Sciatic nerve (tissue), 2 donors: ENCODE results near the gene MYPOP. TPM values are rescaled to one million over a fixed set of nuclear protein-coding genes. Genes with fewer than 3 reads are reported as not detected.

Experiments used
- ATAC-seq: fragments of 200-7000 bp; cut with Tn5 transposase; one replicate; pipeline ENCODE4 v1.9.1; 2020; ENCODE audit warnings: mild to moderate bottlenecking, moderate library complexity
- DNase-seq: peaks from one replicate; pipeline ENCODE4 v3.0.0-alpha.2; 2020; ENCODE audit warnings: low spot score
- intact Hi-C: fragments of 100-400 bp; cut with DNase I; formaldehyde crosslinking; loops from one replicate; pipeline ENCODE4 v1.14.2; 2022
- total RNA-seq: library from RNA; stranded (reverse); fragmentation: NEBNext Ultra II Directional; extraction: Animal tissue kit (Norgen Biotek cat#: 25700); gene quantifications from one replicate; pipeline ENCODE4 v1.2.1, GENCODE V29; 2021
- donor health status: DM: no; HTN: no; CAD: no.
- donor health status: DM: no; HTN: no; CAD: no.

Gene MYPOP
- total RNA-seq, 1 donor from 2014 or later: 8.6 TPM

DNA sequence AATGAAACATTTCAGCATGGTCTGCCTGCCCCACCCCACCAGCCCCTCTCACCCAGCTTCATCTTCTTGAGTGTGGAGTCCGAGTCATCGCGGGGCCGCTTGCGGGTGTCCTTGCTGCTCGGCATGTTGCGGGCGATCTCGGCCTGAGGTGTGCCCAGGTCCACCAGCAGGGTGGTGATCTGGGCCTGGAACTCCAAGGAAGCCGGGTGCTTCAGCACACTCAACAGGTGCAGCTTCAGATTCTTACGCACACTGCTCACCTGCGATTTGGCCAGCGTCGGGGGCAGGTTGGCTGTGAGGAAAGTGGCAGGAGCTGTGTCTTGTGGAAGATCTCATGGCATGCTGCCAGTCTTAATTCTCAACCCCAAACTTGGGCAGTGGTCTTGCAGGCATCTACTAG is 60.2 kb downstream of the MYPOP start:
- DNase-seq (no peak), ATAC-seq (no peak)
- intact Hi-C loops: no loop called here

Other genes starting within 250 kb of the MYPOP start
- 5.0 TPM for gene GIPR, start 234.4 kb downstream of the MYPOP start, total RNA-seq
- gene SNRPD2, start 210.7 kb downstream of the MYPOP start, total RNA-seq: 209 TPM
- 10.9 TPM for gene QPCTL, start 209.9 kb downstream of the MYPOP start, total RNA-seq
- gene FBXO46, start 171.7 kb downstream of the MYPOP start, total RNA-seq: 23.6 TPM
- gene MEIOSIN, start 169.2 kb downstream of the MYPOP start, total RNA-seq: not detected
- gene SIX5, start 133.4 kb downstream of the MYPOP start, total RNA-seq: 26.3 TPM
- gene DMPK, start 120.1 kb downstream of the MYPOP start, total RNA-seq: 77.9 TPM
- 57.4 TPM for gene DMWD, start 109.8 kb downstream of the MYPOP start, total RNA-seq
- gene RSPH6A, start 87.3 kb downstream of the MYPOP start, total RNA-seq: 0.18 TPM
- 60.9 TPM for gene SYMPK, start 39.5 kb downstream of the MYPOP start, total RNA-seq
- gene FOXA3, start 38.3 kb downstream of the MYPOP start, total RNA-seq: not detected
- 21.0 TPM for gene IRF2BP1, start 16.5 kb downstream of the MYPOP start, total RNA-seq
- gene NANOS2, start 12.2 kb upstream of the MYPOP start, total RNA-seq: not detected
- gene NOVA2, start 71.3 kb upstream of the MYPOP start, total RNA-seq: 9.9 TPM
- 17.8 TPM for gene CCDC61, start 92.9 kb upstream of the MYPOP start, total RNA-seq
- gene PGLYRP1, start 120.4 kb upstream of the MYPOP start, total RNA-seq: 3.2 TPM
- 0.94 TPM for gene IGFL4, start 138.4 kb upstream of the MYPOP start, total RNA-seq
- not detected for gene IGFL3, start 222.1 kb upstream of the MYPOP start, total RNA-seq
- 0.85 TPM for gene IGFL2, start 245.6 kb upstream of the MYPOP start, total RNA-seq